HEK293 (cell line): ENCODE data around the gene SERTAD1.

Experiments
- HOXA7 ChIP-seq: sonication (generic); formaldehyde crosslinking; IDR thresholded peaks from 2 replicates; pipeline ENCODE4 v1.8.1; 2022; ENCODE audit warnings: missing genetic modification reagents, borderline replicate concordance
- KLF10 ChIP-seq: fragments of 450-650 bp; IDR thresholded peaks from 2 replicates; pipeline ENCODE4 v1.5.1; 2018; ENCODE audit warnings: missing biosample characterization, mild to moderate bottlenecking, missing genetic modification characterization
- KLF16 ChIP-seq: fragments of 450-650 bp; formaldehyde crosslinking; IDR thresholded peaks from 2 replicates; pipeline ENCODE4 v1.5.1; 2017; ENCODE audit warnings: missing biosample characterization, missing genetic modification characterization
- RBAK ChIP-seq: fragments of 450-650 bp; formaldehyde crosslinking; IDR thresholded peaks from 2 replicates; pipeline ENCODE4 v1.5.1; 2016; ENCODE audit warnings: missing biosample characterization, missing genetic modification characterization
- REST ChIP-seq: fragments of 450-650 bp; formaldehyde crosslinking; IDR thresholded peaks from 2 replicates; pipeline ENCODE4 v1.5.1; 2016; ENCODE audit warnings: missing biosample characterization, missing genetic modification characterization
- SETDB1 ChIP-seq: IDR thresholded peaks from one replicate; pipeline ENCODE4 v1.6.1; 2017; ENCODE audit warnings: mild to moderate bottlenecking, low read length, moderate library complexity, mixed read lengths; ENCODE audit not compliant: insufficient read length
- ZBTB11 ChIP-seq: fragments of 450-650 bp; formaldehyde crosslinking; conservative IDR thresholded peaks from 2 replicates; pipeline ENCODE4 v1.5.1; 2016; ENCODE audit warnings: low read depth, missing biosample characterization, missing genetic modification characterization
- ZFP37 ChIP-seq: fragments of 450-650 bp; formaldehyde crosslinking; IDR thresholded peaks from 2 replicates; pipeline ENCODE4 v1.5.1; 2016; ENCODE audit warnings: missing biosample characterization, missing genetic modification characterization
- ZNF19 ChIP-seq: fragments of 450-650 bp; formaldehyde crosslinking; IDR thresholded peaks from 2 replicates; pipeline ENCODE4; 2016; ENCODE audit warnings: missing biosample characterization, missing genetic modification characterization, low read depth
- ZNF248 ChIP-seq: fragments of 450-650 bp; formaldehyde crosslinking; IDR thresholded peaks from 2 replicates; pipeline ENCODE4 v1.5.1; 2017; ENCODE audit warnings: missing biosample characterization, missing genetic modification characterization
- ZNF280D ChIP-seq: fragments of 450-650 bp; formaldehyde crosslinking; IDR thresholded peaks from 2 replicates; pipeline ENCODE4 v1.5.1; 2016; ENCODE audit warnings: missing biosample characterization, missing genetic modification characterization
- ZNF394 ChIP-seq: fragments of 450-650 bp; formaldehyde crosslinking; IDR thresholded peaks from 2 replicates; pipeline ENCODE4 v1.5.1; 2016; ENCODE audit warnings: missing biosample characterization, missing genetic modification characterization, mild to moderate bottlenecking, moderate library complexity, borderline replicate concordance
- ZNF404 ChIP-seq: fragments of 450-650 bp; formaldehyde crosslinking; IDR thresholded peaks from 2 replicates; pipeline ENCODE4 v1.5.1; 2017; ENCODE audit warnings: missing biosample characterization, missing genetic modification characterization
- ZNF426 ChIP-seq: fragments of 450-650 bp; formaldehyde crosslinking; IDR thresholded peaks from 2 replicates; pipeline ENCODE4 v1.5.1; 2017; ENCODE audit warnings: missing biosample characterization, missing genetic modification characterization, mild to moderate bottlenecking, inconsistent platforms, moderate library complexity
- ZNF530 ChIP-seq: fragments of 450-650 bp; formaldehyde crosslinking; IDR thresholded peaks from 2 replicates; pipeline ENCODE4 v1.5.1; 2016; ENCODE audit warnings: low read depth, missing biosample characterization, missing genetic modification characterization
- ZNF747 ChIP-seq: fragments of 450-650 bp; formaldehyde crosslinking; IDR thresholded peaks from 2 replicates; pipeline ENCODE4 v1.5.1; 2016; ENCODE audit warnings: missing biosample characterization, missing genetic modification characterization
- ZNF785 ChIP-seq: fragments of 450-650 bp; formaldehyde crosslinking; IDR thresholded peaks from 2 replicates; pipeline ENCODE4 v1.5.1; 2016; ENCODE audit warnings: missing biosample characterization, missing genetic modification characterization
- TF ChIP-seq, protein P1 (sequence below): fragments of 450-650 bp; formaldehyde crosslinking; IDR thresholded peaks from 2 replicates; pipeline ENCODE4 v1.5.1; 2017; ENCODE audit warnings: missing biosample characterization, missing genetic modification characterization
- TF ChIP-seq, protein P2 (sequence below): fragments of 450-650 bp; formaldehyde crosslinking; IDR thresholded peaks from 2 replicates; pipeline ENCODE4 v1.5.1; 2016; ENCODE audit warnings: missing biosample characterization, missing genetic modification characterization
- TF ChIP-seq, protein P3 (sequence below): fragments of 450-650 bp; formaldehyde crosslinking; IDR thresholded peaks from 2 replicates; pipeline ENCODE4 v1.5.1; 2016; ENCODE audit warnings: missing biosample characterization, missing genetic modification characterization
- TF ChIP-seq, protein P4 (sequence below): fragments of 450-650 bp; formaldehyde crosslinking; IDR thresholded peaks from 2 replicates; pipeline ENCODE4 v1.5.1; 2017; ENCODE audit warnings: missing biosample characterization, missing genetic modification characterization

The SERTAD1 gene

GRCh38 chr19:40420766-40421765, 4.7 kb downstream of the SERTAD1 start (continued):
- TF ChIP-seq ZNF530 = no peak
- TF ChIP-seq KLF16 (tag by site-specific recombination) = peak; percentile 98
- no peak for TF ChIP-seq ZNF248 (tag by site-specific recombination)
- TF ChIP-seq ZNF426 (tag by site-specific recombination) = no peak
- TF ChIP-seq, protein P1, sequence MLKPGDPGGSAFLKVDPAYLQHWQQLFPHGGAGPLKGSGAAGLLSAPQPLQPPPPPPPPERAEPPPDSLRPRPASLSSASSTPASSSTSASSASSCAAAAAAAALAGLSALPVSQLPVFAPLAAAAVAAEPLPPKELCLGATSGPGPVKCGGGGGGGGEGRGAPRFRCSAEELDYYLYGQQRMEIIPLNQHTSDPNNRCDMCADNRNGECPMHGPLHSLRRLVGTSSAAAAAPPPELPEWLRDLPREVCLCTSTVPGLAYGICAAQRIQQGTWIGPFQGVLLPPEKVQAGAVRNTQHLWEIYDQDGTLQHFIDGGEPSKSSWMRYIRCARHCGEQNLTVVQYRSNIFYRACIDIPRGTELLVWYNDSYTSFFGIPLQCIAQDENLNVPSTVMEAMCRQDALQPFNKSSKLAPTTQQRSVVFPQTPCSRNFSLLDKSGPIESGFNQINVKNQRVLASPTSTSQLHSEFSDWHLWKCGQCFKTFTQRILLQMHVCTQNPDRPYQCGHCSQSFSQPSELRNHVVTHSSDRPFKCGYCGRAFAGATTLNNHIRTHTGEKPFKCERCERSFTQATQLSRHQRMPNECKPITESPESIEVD (tag by site-specific recombination) = no peak
- TF ChIP-seq ZNF747 = no peak
- no peak for TF ChIP-seq ZNF19 (tag by site-specific recombination)
- TF ChIP-seq SETDB1 = no peak
- TF ChIP-seq, protein P2, sequence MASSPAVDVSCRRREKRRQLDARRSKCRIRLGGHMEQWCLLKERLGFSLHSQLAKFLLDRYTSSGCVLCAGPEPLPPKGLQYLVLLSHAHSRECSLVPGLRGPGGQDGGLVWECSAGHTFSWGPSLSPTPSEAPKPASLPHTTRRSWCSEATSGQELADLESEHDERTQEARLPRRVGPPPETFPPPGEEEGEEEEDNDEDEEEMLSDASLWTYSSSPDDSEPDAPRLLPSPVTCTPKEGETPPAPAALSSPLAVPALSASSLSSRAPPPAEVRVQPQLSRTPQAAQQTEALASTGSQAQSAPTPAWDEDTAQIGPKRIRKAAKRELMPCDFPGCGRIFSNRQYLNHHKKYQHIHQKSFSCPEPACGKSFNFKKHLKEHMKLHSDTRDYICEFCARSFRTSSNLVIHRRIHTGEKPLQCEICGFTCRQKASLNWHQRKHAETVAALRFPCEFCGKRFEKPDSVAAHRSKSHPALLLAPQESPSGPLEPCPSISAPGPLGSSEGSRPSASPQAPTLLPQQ (tag by site-specific recombination) = peak; percentile 96
- peak; percentile 99 for TF ChIP-seq ZFP37 (tag by site-specific recombination)
- peak; percentile 80 for TF ChIP-seq ZNF394 (tag by site-specific recombination)
- no peak for TF ChIP-seq HOXA7 (CRISPR knock-in tag)
- peak; percentile 88 for TF ChIP-seq ZBTB11
- 0 out of 2 replicates have a peak, but pooled peaks have one; percentile 23 for TF ChIP-seq ZNF280D
- TF ChIP-seq, protein P3, sequence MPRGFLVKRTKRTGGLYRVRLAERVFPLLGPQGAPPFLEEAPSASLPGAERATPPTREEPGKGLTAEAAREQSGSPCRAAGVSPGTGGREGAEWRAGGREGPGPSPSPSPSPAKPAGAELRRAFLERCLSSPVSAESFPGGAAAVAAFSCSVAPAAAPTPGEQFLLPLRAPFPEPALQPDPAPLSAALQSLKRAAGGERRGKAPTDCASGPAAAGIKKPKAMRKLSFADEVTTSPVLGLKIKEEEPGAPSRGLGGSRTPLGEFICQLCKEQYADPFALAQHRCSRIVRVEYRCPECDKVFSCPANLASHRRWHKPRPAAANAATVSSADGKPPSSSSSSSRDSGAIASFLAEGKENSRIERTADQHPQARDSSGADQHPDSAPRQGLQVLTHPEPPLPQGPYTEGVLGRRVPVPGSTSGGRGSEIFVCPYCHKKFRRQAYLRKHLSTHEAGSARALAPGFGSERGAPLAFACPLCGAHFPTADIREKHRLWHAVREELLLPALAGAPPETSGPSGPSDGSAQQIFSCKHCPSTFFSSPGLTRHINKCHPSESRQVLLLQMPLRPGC (tag by site-specific recombination) = peak; percentile 69; the same call in 1 of the 2 replicates
- 0 out of 2 replicates have a peak, but pooled peaks have one; percentile 10 for TF ChIP-seq ZNF404 (tag by site-specific recombination)
- TF ChIP-seq REST (tag by site-specific recombination) = peak; percentile 75; the same call in 1 of the 2 replicates
- no peak; the same call in 1 of the 2 replicates for TF ChIP-seq ZNF785
- TF ChIP-seq, protein P4, sequence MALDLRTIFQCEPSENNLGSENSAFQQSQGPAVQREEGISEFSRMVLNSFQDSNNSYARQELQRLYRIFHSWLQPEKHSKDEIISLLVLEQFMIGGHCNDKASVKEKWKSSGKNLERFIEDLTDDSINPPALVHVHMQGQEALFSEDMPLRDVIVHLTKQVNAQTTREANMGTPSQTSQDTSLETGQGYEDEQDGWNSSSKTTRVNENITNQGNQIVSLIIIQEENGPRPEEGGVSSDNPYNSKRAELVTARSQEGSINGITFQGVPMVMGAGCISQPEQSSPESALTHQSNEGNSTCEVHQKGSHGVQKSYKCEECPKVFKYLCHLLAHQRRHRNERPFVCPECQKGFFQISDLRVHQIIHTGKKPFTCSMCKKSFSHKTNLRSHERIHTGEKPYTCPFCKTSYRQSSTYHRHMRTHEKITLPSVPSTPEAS = peak; percentile 50
- peak; percentile 73 for TF ChIP-seq KLF10 (tag by site-specific recombination)
- TF ChIP-seq RBAK (tag by site-specific recombination) = no peak
